GM12878 (cell line): ENCODE data around the gene MGA.

ENCODE experiments used
- CREB1 ChIP-seq: IDR thresholded peaks from 2 replicates; pipeline ENCODE4 v1.6.1; 2012; ENCODE audit warnings: low read depth, mild to moderate bottlenecking, inconsistent platforms
- EZH2 ChIP-seq: IDR thresholded peaks from 2 replicates; pipeline ENCODE4 v1.6.1; 2012; ENCODE audit warnings: low read depth, mild to moderate bottlenecking, control low read depth, inconsistent platforms, low read length, borderline replicate concordance; ENCODE audit not compliant: control insufficient read depth
- GABPA ChIP-seq: IDR thresholded peaks from 2 replicates; pipeline ENCODE4 v1.6.1; 2014; ENCODE audit warnings: antibody characterized with exemption, low read depth, mild to moderate bottlenecking, inconsistent platforms
- HDAC2 ChIP-seq: fragments of 200-600 bp; sonication (generic); IDR thresholded peaks from 2 replicates; pipeline ENCODE4 v1.6.1; 2017
- POLR2AphosphoS5 ChIP-seq: IDR thresholded peaks from 2 replicates; pipeline ENCODE4 v1.6.1; 2011; ENCODE audit warnings: mild to moderate bottlenecking, low read length, inconsistent platforms
- RAD21 ChIP-seq: IDR thresholded peaks from 2 replicates; pipeline ENCODE4 v1.6.1; 2011; ENCODE audit warnings: mild to moderate bottlenecking, low read depth, low read length, moderate library complexity; ENCODE audit not compliant: insufficient read depth
- ZNF24 ChIP-seq: fragments of 450-650 bp; IDR thresholded peaks from 2 replicates; pipeline ENCODE4 v1.6.1; 2017; ENCODE audit warnings: antibody characterized with exemption, mild to moderate bottlenecking
- TF ChIP-seq, protein P1 (sequence below), 3 experiments: IDR thresholded peaks in 2 of 3; conservative IDR thresholded peaks in 1 of 3; 2 replicates each; pipeline ENCODE4 v1.5.1; 2011; ENCODE audit warnings: low read depth in 3 of 3, low read length in 3 of 3, mild to moderate bottlenecking in 3 of 3, control low read depth in 2 of 3, moderate library complexity in 2 of 3, inconsistent platforms in 1 of 3, mixed read lengths in 1 of 3; ENCODE audit not compliant: control insufficient read depth in 2 of 3, insufficient read depth in 1 of 3; ENCODE audit errors: extremely low read depth in 1 of 3

GRCh38 chr15:41716864-41717263 is 56.7 kb downstream of the MGA start:
- TF ChIP-seq ZNF24 (no peak), POLR2AphosphoS5 (no peak), CREB1 (no peak), EZH2 (no peak), RAD21 (no peak), GABPA (no peak), HDAC2 (no peak)
- TF ChIP-seq, protein P1, sequence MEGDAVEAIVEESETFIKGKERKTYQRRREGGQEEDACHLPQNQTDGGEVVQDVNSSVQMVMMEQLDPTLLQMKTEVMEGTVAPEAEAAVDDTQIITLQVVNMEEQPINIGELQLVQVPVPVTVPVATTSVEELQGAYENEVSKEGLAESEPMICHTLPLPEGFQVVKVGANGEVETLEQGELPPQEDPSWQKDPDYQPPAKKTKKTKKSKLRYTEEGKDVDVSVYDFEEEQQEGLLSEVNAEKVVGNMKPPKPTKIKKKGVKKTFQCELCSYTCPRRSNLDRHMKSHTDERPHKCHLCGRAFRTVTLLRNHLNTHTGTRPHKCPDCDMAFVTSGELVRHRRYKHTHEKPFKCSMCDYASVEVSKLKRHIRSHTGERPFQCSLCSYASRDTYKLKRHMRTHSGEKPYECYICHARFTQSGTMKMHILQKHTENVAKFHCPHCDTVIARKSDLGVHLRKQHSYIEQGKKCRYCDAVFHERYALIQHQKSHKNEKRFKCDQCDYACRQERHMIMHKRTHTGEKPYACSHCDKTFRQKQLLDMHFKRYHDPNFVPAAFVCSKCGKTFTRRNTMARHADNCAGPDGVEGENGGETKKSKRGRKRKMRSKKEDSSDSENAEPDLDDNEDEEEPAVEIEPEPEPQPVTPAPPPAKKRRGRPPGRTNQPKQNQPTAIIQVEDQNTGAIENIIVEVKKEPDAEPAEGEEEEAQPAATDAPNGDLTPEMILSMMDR (IDR thresholded peaks at IDR 0.05 in 2 of 3, conservative IDR thresholded peaks at IDR 0.05 in 1 of 3; ENCODE audit: control insufficient read depth in 2 of 3, extremely low read depth in 1 of 3, insufficient read depth in 1 of 3, low read depth in 3 of 3, low read length in 3 of 3), result no peak
